HEK293 (cell line): ENCODE measurements around the gene HIRIP3.

ENCODE experiments used
- CTCF ChIA-PET: fragments of 350-600 bp; formaldehyde crosslinking; extraction: SDS; loops from one replicate; lab custom pipeline; 2021; ENCODE audit warnings: antibody characterized with exemption; lab: Yijun Ruan, JAX
- POLR2A ChIA-PET: fragments of 300-600 bp; formaldehyde crosslinking; extraction: SDS; loops from one replicate; lab custom pipeline; 2020; ENCODE audit warnings: antibody characterized with exemption, inconsistent platforms; lab: Yijun Ruan, JAX
- H3K27ac ChIP-seq: fragments of 200-500 bp; sonication (Bioruptor generic); 2 replicates; pipeline ENCODE4 v1.5.1; 2014; ENCODE audit warnings: low read depth, low read length, control low read depth, inconsistent platforms; ENCODE audit errors: extremely low read depth
- H3K36me3 ChIP-seq, 2 experiments: fragments of 200-500 bp in 1 of 2; sonication (Bioruptor generic) in 1 of 2; 1 replicate in 1 of 2; 2 replicates in 1 of 2; pipeline ENCODE4 v1.5.1; 2014 to 2017; ENCODE audit warnings: inconsistent platforms in 2 of 2, low read length in 2 of 2; ENCODE audit not compliant: control insufficient read depth in 2 of 2, insufficient read depth in 1 of 2
- H3K4me1 ChIP-seq: fragments of 200-500 bp; sonication (Bioruptor generic); 2 replicates; pipeline ENCODE4 v1.5.1; 2014; ENCODE audit warnings: mild to moderate bottlenecking, low read length, inconsistent platforms; ENCODE audit not compliant: control insufficient read depth, insufficient read depth
- H3K4me3 ChIP-seq: 2 replicates; pipeline ENCODE4 v1.5.1; 2011; ENCODE audit warnings: low read depth, mild to moderate bottlenecking, control low read depth, low read length, moderate library complexity
- H3K9me3 ChIP-seq: fragments of 200-500 bp; sonication (Bioruptor generic); 2 replicates; pipeline ENCODE4 v1.5.1; 2014; ENCODE audit warnings: low read depth, low read length, inconsistent platforms; ENCODE audit not compliant: control insufficient read depth, insufficient read depth
- KLF8 ChIP-seq: fragments of 450-650 bp; formaldehyde crosslinking; IDR thresholded peaks from 2 replicates; pipeline ENCODE4 v1.5.1; 2016; ENCODE audit warnings: missing biosample characterization, missing genetic modification characterization
- MYNN ChIP-seq: fragments of 450-650 bp; formaldehyde crosslinking; IDR thresholded peaks from 2 replicates; pipeline ENCODE4 v1.5.1; 2016; ENCODE audit warnings: missing biosample characterization, missing genetic modification characterization, borderline replicate concordance
- SP2 ChIP-seq: fragments of 450-650 bp; formaldehyde crosslinking; IDR thresholded peaks from 2 replicates; pipeline ENCODE4 v1.5.1; 2016; ENCODE audit warnings: missing biosample characterization, missing genetic modification characterization
- ZBTB21 ChIP-seq: fragments of 450-650 bp; formaldehyde crosslinking; IDR thresholded peaks from 2 replicates; pipeline ENCODE4 v1.5.1; 2017; ENCODE audit warnings: missing biosample characterization, missing genetic modification characterization
- ZFP69B ChIP-seq: fragments of 450-650 bp; formaldehyde crosslinking; IDR thresholded peaks from 2 replicates; pipeline ENCODE4 v1.5.1; 2016; ENCODE audit warnings: missing biosample characterization, missing genetic modification characterization
- ZNF112 ChIP-seq: fragments of 450-650 bp; formaldehyde crosslinking; IDR thresholded peaks from 2 replicates; pipeline ENCODE4 v1.5.0; 2017; ENCODE audit warnings: missing biosample characterization, missing genetic modification characterization
- ZNF350 ChIP-seq: fragments of 450-650 bp; formaldehyde crosslinking; IDR thresholded peaks from 2 replicates; pipeline ENCODE4 v1.5.0; 2017; ENCODE audit warnings: missing biosample characterization, mild to moderate bottlenecking, missing genetic modification characterization
- ZNF473 ChIP-seq: fragments of 450-650 bp; formaldehyde crosslinking; IDR thresholded peaks from 2 replicates; pipeline ENCODE4 v1.5.1; 2017; ENCODE audit warnings: missing biosample characterization, missing genetic modification characterization
- ZNF521 ChIP-seq: fragments of 450-650 bp; formaldehyde crosslinking; IDR thresholded peaks from 2 replicates; pipeline ENCODE4 v1.5.1; 2017; ENCODE audit warnings: missing biosample characterization, mild to moderate bottlenecking, missing genetic modification characterization
- ZNF660 ChIP-seq: fragments of 450-650 bp; IDR thresholded peaks from 2 replicates; pipeline ENCODE4 v1.5.1; 2018; ENCODE audit warnings: missing biosample characterization, mild to moderate bottlenecking, missing genetic modification characterization
- ZNF76 ChIP-seq: fragments of 450-650 bp; formaldehyde crosslinking; IDR thresholded peaks from 2 replicates; pipeline ENCODE4; 2016; ENCODE audit warnings: low read depth, missing biosample characterization, missing genetic modification characterization, borderline replicate concordance
- ZNF768 ChIP-seq: fragments of 450-650 bp; formaldehyde crosslinking; IDR thresholded peaks from 2 replicates; pipeline ENCODE4 v1.5.1; 2018; ENCODE audit warnings: missing biosample characterization, mild to moderate bottlenecking, missing genetic modification characterization
- ZNF791 ChIP-seq: fragments of 450-650 bp; formaldehyde crosslinking; IDR thresholded peaks from 2 replicates; pipeline ENCODE4 v1.5.1; 2016; ENCODE audit warnings: missing biosample characterization, missing genetic modification characterization
- ZXDB ChIP-seq: fragments of 450-650 bp; formaldehyde crosslinking; IDR thresholded peaks from 2 replicates; pipeline ENCODE4 v1.5.1; 2016; ENCODE audit warnings: missing biosample characterization, missing genetic modification characterization
- TF ChIP-seq, protein P1 (sequence below): fragments of 450-650 bp; formaldehyde crosslinking; IDR thresholded peaks from 2 replicates; pipeline ENCODE4 v1.5.1; 2016; ENCODE audit warnings: missing biosample characterization, missing genetic modification characterization, borderline replicate concordance
- TF ChIP-seq, protein P2 (sequence below): fragments of 450-650 bp; formaldehyde crosslinking; IDR thresholded peaks from 2 replicates; pipeline ENCODE4 v1.5.1; 2016; ENCODE audit warnings: missing biosample characterization, missing genetic modification characterization
- TF ChIP-seq, protein P3 (sequence below): fragments of 450-650 bp; formaldehyde crosslinking; IDR thresholded peaks from 2 replicates; pipeline ENCODE4 v1.5.1; 2017; ENCODE audit warnings: missing biosample characterization, missing genetic modification characterization
- TF ChIP-seq, protein P4 (sequence below): fragments of 450-650 bp; formaldehyde crosslinking; IDR thresholded peaks from 2 replicates; pipeline ENCODE4 v1.5.1; 2016; ENCODE audit warnings: missing biosample characterization, missing genetic modification characterization
- TF ChIP-seq, protein P5 (sequence below): fragments of 450-650 bp; IDR thresholded peaks from 2 replicates; pipeline ENCODE4 v1.5.1; 2018; ENCODE audit warnings: missing biosample characterization, mild to moderate bottlenecking, missing genetic modification characterization
- TF ChIP-seq, protein P6 (sequence below): fragments of 450-650 bp; formaldehyde crosslinking; IDR thresholded peaks from 2 replicates; pipeline ENCODE4 v1.5.1; 2017; ENCODE audit warnings: missing biosample characterization, missing genetic modification characterization
- TF ChIP-seq, protein P7 (sequence below): fragments of 450-650 bp; formaldehyde crosslinking; IDR thresholded peaks from 2 replicates; pipeline ENCODE4 v1.5.1; 2016; ENCODE audit warnings: missing biosample characterization, missing genetic modification characterization

The HIRIP3 gene

DNA sequence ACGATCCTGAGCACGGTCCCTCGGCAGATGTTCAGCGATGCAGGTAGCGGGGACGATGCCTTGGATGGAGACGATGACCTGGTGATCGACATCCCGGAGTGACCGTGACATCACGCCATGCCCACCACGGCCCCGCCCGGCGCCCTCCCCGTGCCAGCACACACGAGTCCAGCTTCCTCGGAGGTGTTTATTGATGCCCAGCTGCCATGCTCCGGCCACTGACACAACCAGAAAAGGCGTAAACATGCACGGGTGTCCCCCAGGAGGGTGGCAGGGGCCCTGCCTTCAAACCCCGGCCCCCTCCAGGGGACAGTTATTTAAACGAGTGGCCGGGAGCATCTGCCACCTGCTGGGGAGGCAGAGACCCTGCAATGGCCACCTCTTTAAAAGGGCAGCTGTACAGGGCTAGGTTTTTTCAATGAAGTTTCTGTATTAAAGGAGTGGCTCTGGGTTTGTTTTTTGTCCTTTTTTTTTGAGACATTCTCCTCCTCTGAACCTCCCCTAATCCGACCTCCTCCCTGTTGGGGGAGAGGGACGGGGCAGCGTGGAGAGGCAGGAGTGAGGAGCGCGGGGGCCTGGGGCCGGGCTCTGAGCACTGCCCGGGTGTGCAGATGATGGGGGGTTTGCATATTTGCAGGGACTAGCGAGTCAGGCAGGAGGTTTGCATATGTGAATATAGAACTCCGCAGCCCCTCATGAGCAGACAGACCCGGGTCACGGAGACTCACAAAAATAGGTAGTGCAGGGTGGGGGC, 10.1 kb upstream of the HIRIP3 start:
- CTCF ChIA-PET = interaction anchor here (0.5 to 2.1 kb wide), 10 partner anchors 9 to 257 kb away, joined by 3 to 12 read pairs (median 4); partner anchors contain the start of gene INO80E
- POLR2A ChIA-PET = interaction anchor here (0.6 to 2.0 kb wide), 6 partner anchors 9 to 719 kb away, joined by 3 to 9 read pairs (median 6); no protein-coding TSS in a partner anchor
- TF ChIP-seq KLF8 (tag by site-specific recombination) (peak; percentile 45; the same call in 1 of the 2 replicates), ZNF112 (tag by site-specific recombination) (no peak), ZXDB (tag by site-specific recombination) (peak; percentile 85), ZNF660 (tag by site-specific recombination) (no peak), ZNF791 (tag by site-specific recombination) (no peak), ZBTB21 (tag by site-specific recombination) (no peak), ZNF473 (tag by site-specific recombination) (no peak), MYNN (tag by site-specific recombination) (no peak), ZNF350 (tag by site-specific recombination) (no peak), SP2 (no peak), ZFP69B (no peak), ZNF521 (tag by site-specific recombination) (no peak), ZNF768 (no peak), ZNF76 (no peak)
- TF ChIP-seq, protein P1, sequence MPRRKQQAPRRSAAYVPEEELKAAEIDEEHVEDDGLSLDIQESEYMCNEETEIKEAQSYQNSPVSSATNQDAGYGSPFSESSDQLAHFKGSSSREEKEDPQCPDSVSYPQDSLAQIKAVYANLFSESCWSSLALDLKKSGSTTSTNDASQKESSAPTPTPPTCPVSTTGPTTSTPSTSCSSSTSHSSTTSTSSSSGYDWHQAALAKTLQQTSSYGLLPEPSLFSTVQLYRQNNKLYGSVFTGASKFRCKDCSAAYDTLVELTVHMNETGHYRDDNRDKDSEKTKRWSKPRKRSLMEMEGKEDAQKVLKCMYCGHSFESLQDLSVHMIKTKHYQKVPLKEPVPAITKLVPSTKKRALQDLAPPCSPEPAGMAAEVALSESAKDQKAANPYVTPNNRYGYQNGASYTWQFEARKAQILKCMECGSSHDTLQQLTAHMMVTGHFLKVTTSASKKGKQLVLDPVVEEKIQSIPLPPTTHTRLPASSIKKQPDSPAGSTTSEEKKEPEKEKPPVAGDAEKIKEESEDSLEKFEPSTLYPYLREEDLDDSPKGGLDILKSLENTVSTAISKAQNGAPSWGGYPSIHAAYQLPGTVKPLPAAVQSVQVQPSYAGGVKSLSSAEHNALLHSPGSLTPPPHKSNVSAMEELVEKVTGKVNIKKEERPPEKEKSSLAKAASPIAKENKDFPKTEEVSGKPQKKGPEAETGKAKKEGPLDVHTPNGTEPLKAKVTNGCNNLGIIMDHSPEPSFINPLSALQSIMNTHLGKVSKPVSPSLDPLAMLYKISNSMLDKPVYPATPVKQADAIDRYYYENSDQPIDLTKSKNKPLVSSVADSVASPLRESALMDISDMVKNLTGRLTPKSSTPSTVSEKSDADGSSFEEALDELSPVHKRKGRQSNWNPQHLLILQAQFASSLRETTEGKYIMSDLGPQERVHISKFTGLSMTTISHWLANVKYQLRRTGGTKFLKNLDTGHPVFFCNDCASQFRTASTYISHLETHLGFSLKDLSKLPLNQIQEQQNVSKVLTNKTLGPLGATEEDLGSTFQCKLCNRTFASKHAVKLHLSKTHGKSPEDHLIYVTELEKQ (tag by site-specific recombination) = no peak
- TF ChIP-seq, protein P2, sequence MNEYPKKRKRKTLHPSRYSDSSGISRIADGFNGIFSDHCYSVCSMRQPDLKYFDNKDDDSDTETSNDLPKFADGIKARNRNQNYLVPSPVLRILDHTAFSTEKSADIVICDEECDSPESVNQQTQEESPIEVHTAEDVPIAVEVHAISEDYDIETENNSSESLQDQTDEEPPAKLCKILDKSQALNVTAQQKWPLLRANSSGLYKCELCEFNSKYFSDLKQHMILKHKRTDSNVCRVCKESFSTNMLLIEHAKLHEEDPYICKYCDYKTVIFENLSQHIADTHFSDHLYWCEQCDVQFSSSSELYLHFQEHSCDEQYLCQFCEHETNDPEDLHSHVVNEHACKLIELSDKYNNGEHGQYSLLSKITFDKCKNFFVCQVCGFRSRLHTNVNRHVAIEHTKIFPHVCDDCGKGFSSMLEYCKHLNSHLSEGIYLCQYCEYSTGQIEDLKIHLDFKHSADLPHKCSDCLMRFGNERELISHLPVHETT (tag by site-specific recombination) = no peak
- TF ChIP-seq, protein P3, sequence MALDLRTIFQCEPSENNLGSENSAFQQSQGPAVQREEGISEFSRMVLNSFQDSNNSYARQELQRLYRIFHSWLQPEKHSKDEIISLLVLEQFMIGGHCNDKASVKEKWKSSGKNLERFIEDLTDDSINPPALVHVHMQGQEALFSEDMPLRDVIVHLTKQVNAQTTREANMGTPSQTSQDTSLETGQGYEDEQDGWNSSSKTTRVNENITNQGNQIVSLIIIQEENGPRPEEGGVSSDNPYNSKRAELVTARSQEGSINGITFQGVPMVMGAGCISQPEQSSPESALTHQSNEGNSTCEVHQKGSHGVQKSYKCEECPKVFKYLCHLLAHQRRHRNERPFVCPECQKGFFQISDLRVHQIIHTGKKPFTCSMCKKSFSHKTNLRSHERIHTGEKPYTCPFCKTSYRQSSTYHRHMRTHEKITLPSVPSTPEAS (tag by site-specific recombination) = no peak
- TF ChIP-seq, protein P4, sequence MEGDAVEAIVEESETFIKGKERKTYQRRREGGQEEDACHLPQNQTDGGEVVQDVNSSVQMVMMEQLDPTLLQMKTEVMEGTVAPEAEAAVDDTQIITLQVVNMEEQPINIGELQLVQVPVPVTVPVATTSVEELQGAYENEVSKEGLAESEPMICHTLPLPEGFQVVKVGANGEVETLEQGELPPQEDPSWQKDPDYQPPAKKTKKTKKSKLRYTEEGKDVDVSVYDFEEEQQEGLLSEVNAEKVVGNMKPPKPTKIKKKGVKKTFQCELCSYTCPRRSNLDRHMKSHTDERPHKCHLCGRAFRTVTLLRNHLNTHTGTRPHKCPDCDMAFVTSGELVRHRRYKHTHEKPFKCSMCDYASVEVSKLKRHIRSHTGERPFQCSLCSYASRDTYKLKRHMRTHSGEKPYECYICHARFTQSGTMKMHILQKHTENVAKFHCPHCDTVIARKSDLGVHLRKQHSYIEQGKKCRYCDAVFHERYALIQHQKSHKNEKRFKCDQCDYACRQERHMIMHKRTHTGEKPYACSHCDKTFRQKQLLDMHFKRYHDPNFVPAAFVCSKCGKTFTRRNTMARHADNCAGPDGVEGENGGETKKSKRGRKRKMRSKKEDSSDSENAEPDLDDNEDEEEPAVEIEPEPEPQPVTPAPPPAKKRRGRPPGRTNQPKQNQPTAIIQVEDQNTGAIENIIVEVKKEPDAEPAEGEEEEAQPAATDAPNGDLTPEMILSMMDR = peak; percentile 60; the same call in 1 of the 2 replicates
- TF ChIP-seq, protein P5, sequence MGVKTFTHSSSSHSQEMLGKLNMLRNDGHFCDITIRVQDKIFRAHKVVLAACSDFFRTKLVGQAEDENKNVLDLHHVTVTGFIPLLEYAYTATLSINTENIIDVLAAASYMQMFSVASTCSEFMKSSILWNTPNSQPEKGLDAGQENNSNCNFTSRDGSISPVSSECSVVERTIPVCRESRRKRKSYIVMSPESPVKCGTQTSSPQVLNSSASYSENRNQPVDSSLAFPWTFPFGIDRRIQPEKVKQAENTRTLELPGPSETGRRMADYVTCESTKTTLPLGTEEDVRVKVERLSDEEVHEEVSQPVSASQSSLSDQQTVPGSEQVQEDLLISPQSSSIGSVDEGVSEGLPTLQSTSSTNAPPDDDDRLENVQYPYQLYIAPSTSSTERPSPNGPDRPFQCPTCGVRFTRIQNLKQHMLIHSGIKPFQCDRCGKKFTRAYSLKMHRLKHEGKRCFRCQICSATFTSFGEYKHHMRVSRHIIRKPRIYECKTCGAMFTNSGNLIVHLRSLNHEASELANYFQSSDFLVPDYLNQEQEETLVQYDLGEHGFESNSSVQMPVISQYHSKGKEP = no peak
- TF ChIP-seq, protein P6, sequence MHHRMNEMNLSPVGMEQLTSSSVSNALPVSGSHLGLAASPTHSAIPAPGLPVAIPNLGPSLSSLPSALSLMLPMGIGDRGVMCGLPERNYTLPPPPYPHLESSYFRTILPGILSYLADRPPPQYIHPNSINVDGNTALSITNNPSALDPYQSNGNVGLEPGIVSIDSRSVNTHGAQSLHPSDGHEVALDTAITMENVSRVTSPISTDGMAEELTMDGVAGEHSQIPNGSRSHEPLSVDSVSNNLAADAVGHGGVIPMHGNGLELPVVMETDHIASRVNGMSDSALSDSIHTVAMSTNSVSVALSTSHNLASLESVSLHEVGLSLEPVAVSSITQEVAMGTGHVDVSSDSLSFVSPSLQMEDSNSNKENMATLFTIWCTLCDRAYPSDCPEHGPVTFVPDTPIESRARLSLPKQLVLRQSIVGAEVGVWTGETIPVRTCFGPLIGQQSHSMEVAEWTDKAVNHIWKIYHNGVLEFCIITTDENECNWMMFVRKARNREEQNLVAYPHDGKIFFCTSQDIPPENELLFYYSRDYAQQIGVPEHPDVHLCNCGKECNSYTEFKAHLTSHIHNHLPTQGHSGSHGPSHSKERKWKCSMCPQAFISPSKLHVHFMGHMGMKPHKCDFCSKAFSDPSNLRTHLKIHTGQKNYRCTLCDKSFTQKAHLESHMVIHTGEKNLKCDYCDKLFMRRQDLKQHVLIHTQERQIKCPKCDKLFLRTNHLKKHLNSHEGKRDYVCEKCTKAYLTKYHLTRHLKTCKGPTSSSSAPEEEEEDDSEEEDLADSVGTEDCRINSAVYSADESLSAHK (tag by site-specific recombination) = no peak
- TF ChIP-seq, protein P7, sequence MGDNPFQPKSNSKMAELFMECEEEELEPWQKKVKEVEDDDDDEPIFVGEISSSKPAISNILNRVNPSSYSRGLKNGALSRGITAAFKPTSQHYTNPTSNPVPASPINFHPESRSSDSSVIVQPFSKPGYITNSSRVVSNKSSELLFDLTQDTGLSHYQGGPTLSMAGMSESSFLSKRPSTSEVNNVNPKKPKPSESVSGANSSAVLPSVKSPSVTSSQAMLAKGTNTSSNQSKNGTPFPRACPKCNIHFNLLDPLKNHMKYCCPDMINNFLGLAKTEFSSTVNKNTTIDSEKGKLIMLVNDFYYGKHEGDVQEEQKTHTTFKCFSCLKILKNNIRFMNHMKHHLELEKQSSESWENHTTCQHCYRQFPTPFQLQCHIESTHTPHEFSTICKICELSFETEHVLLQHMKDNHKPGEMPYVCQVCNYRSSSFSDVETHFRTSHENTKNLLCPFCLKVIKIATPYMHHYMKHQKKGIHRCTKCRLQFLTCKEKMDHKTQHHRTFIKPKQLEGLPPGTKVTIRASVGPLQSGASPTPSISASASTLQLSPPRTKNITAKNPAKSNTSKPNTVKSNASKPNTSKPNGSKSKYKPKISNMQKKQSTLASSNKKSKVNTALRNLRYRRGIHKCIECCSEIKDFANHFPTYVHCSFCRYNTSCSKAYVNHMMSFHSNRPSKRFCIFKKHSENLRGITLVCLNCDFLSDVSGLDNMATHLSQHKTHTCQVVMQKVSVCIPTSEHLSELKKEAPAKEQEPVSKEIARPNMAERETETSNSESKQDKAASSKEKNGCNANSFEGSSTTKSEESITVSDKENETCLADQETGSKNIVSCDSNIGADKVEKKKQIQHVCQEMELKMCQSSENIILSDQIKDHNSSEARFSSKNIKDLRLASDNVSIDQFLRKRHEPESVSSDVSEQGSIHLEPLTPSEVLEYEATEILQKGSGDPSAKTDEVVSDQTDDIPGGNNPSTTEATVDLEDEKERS (tag by site-specific recombination) = no peak

More for the DNA sequence above, 10.1 kb upstream of the HIRIP3 start:
- H3K9me3 ChIP-seq = no peaks in the 10 kb centered on the region
- H3K4me1 ChIP-seq = no peaks in the 10 kb centered on the region
- H3K27ac ChIP-seq = no peak overlapping the region
- no peak overlapping the region for H3K4me3 ChIP-seq
- H3K36me3 ChIP-seq = peaks cover 0 to 58% of the 10 kb centered on the region in 2 experiments; a peak in 2 of 3 replicates
